ENCODE measurements around the gene NINL.
"Not testable (repeated sequence)": the region's sequence is repeated elsewhere in the genome, so short reads cannot be mapped to it uniquely, and the experiment has no call there.

The NINL gene

DNA sequence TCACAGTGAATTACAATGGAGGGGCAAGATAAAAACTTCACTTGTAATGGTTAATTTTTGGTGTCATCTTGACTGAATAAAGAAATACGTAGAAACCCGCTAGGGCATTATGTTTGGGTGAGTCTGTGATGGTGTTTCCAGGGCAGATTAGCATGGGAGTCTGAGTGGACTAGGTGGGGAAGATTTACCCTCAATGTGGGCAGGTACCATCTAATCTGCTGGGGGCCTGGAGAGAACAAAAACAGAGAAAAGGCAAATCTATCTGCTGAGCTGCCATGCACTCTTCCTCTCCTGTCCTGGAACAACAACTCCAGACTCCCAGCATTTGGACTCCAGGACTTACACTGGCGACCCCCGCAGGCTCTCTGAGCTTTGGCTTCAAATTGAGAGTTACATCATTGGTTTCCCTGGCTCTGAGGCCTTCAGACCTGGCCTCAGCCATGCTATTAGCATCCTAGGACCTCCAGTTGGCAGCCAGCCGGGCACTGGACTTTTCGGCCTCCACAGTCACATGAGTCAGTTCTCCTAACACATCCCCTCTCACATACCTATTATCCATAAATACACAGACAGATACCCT, 19.7 kb downstream of the NINL start:
- Histone ChIP-seq H2BK15ac (ENCODE audit: low read length) (no peak overlapping the region), H4K8ac (ENCODE audit: low read depth, low read length) (no peak overlapping the region), H3K4ac (ENCODE audit: low read length) (no peak overlapping the region), H3K18ac (ENCODE audit: low read length) (no peak overlapping the region), H3K14ac (ENCODE audit: low read length) (no peak overlapping the region), H2BK12ac (ENCODE audit: low read length) (no peak overlapping the region), H3K4me2 (ENCODE audit: insufficient read depth, low read length, poor library complexity, severe bottlenecking) (no peak overlapping the region), H3K36me3 (replicated peaks in 1 of 2; ENCODE audit: control insufficient read depth in 2 of 2, insufficient read depth in 2 of 2, low read length in 2 of 2) (peaks cover 0 to 25% of the 10 kb centered on the region in 2 donors), H3K79me1 (ENCODE audit: low read depth, low read length) (peaks cover 6% of the 10 kb centered on the region), H2BK120ac (ENCODE audit: low read depth, low read length) (no peak overlapping the region), H3K4me1 (ENCODE audit: control insufficient read depth in 2 of 2, insufficient read depth in 1 of 2, low read depth in 1 of 2, low read length in 2 of 2) (no peaks in the 10 kb centered on the region), H3K9ac (ENCODE audit: low read depth, low read length, poor library complexity) (no peak overlapping the region), H3K23ac (ENCODE audit: low read depth, low read length, poor library complexity) (no peak overlapping the region), H3K9me3 (replicated peaks in 1 of 2; ENCODE audit: control insufficient read depth in 2 of 2, insufficient read depth in 1 of 2, low read depth in 1 of 2, low read length in 2 of 2) (peaks cover 2 to 21% of the 10 kb centered on the region in 2 donors), H3K27ac (replicated peaks; ENCODE audit: low read length) (no peak overlapping the region), H2AFZ (ENCODE audit: low read length) (no peak overlapping the region), H3K4me3 (ENCODE audit: low read length in 2 of 2) (no peak overlapping the region), H2AK5ac (ENCODE audit: low read depth, low read length) (no peak overlapping the region), H3K27me3 (ENCODE audit: control insufficient read depth in 3 of 3, insufficient read depth in 3 of 3, low read depth in 1 of 3, low read length in 3 of 3) (no peaks in the 10 kb centered on the region), H2BK5ac (ENCODE audit: low read length) (no peak overlapping the region), H4K91ac (ENCODE audit: low read depth, low read length, poor library complexity) (no peak overlapping the region)
- no peak for DNase-seq (ENCODE audit: low spot score)
- no CpG with 5 or more reads among the region's 6 CpGs for WGBS, 2 donors (ENCODE audit: extremely low coverage in 2 of 2, insufficient read length in 2 of 2, insufficient replicate concordance in 1 of 2)

DNA sequence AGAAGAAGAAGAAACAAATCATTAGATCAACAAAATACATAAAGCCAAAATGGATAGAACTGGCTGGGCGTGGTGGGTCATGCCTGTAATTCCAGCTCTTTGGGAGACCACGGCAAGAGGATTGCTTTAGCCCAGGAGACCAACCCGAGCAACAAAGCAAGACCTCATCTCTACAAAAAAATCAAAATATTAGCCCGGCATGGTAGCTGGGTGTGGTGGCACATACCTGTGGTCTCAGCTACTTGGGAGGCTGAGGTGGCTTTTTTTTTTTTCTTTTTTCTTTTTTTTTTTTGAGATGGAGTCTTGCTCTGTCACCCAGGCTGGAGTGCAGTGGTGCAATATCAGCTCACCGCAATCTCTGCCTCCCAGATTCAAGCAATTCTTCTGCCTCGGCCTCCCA, 21.5 kb downstream of the NINL start:
- Histone ChIP-seq H4K91ac (ENCODE audit: low read depth, low read length, poor library complexity) (no peak overlapping the region), H3K36me3 (replicated peaks in 1 of 2; ENCODE audit: control insufficient read depth in 2 of 2, insufficient read depth in 2 of 2, low read length in 2 of 2) (peaks cover 2 to 27% of the 10 kb centered on the region in 2 donors), H3K4me1 (ENCODE audit: control insufficient read depth in 2 of 2, insufficient read depth in 1 of 2, low read depth in 1 of 2, low read length in 2 of 2) (no peaks in the 10 kb centered on the region), H3K27ac (replicated peaks; ENCODE audit: low read length) (no peak overlapping the region), H3K4me3 (ENCODE audit: low read length in 2 of 2) (no peak overlapping the region), H2BK5ac (ENCODE audit: low read length) (no peak overlapping the region), H3K23ac (ENCODE audit: low read depth, low read length, poor library complexity) (no peak overlapping the region), H3K14ac (ENCODE audit: low read length) (no peak overlapping the region), H2AFZ (ENCODE audit: low read length) (no peak overlapping the region), H3K4me2 (ENCODE audit: insufficient read depth, low read length, poor library complexity, severe bottlenecking) (no peak overlapping the region), H2BK120ac (ENCODE audit: low read depth, low read length) (no peak overlapping the region), H4K8ac (ENCODE audit: low read depth, low read length) (no peak overlapping the region), H2BK12ac (ENCODE audit: low read length) (no peak overlapping the region), H3K27me3 (ENCODE audit: control insufficient read depth in 3 of 3, insufficient read depth in 3 of 3, low read depth in 1 of 3, low read length in 3 of 3) (no peaks in the 10 kb centered on the region), H3K79me1 (ENCODE audit: low read depth, low read length) (peaks cover 3% of the 10 kb centered on the region), H3K4ac (ENCODE audit: low read length) (no peak overlapping the region), H3K9me3 (replicated peaks in 1 of 2; ENCODE audit: control insufficient read depth in 2 of 2, insufficient read depth in 1 of 2, low read depth in 1 of 2, low read length in 2 of 2) (peaks cover 2 to 26% of the 10 kb centered on the region in 2 donors), H2BK15ac (ENCODE audit: low read length) (no peak overlapping the region), H3K18ac (ENCODE audit: low read length) (no peak overlapping the region), H2AK5ac (ENCODE audit: low read depth, low read length) (no peak overlapping the region), H3K9ac (ENCODE audit: low read depth, low read length, poor library complexity) (no peak overlapping the region)
- no peak for DNase-seq (ENCODE audit: low spot score)
- no CpG with 5 or more reads among the region's 6 CpGs for WGBS, 2 donors (ENCODE audit: extremely low coverage in 2 of 2, insufficient read length in 2 of 2, insufficient replicate concordance in 1 of 2)

DNA sequence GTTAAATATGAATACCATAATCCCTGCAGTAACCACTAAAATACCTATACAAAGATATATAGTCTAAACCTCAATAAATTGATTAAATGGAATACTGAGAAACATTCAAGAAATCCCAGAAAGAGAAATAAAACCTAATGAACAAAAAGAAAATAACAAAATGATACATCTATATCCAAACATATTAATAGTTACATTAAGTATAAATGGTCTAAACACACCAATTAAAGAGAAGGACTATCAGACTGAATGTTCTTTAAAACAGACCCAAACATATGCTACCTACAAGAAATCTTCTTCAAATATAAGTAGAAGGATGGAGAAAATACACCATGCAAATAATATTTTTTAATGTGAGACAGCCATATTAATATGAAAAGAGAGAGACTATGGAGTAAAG, 22.0 kb downstream of the NINL start:
- Histone ChIP-seq H3K18ac (ENCODE audit: low read length) (no peak overlapping the region), H2AFZ (ENCODE audit: low read length) (no peak overlapping the region), H3K14ac (ENCODE audit: low read length) (no peak overlapping the region), H2AK5ac (ENCODE audit: low read depth, low read length) (no peak overlapping the region), H2BK120ac (ENCODE audit: low read depth, low read length) (no peak overlapping the region), H3K36me3 (replicated peaks in 1 of 2; ENCODE audit: control insufficient read depth in 2 of 2, insufficient read depth in 2 of 2, low read length in 2 of 2) (peaks cover 2 to 27% of the 10 kb centered on the region in 2 donors), H3K4me3 (ENCODE audit: low read length in 2 of 2) (no peak overlapping the region), H3K23ac (ENCODE audit: low read depth, low read length, poor library complexity) (no peak overlapping the region), H3K4me1 (ENCODE audit: control insufficient read depth in 2 of 2, insufficient read depth in 1 of 2, low read depth in 1 of 2, low read length in 2 of 2) (no peaks in the 10 kb centered on the region), H3K4ac (ENCODE audit: low read length) (no peak overlapping the region), H3K9me3 (replicated peaks in 1 of 2; ENCODE audit: control insufficient read depth in 2 of 2, insufficient read depth in 1 of 2, low read depth in 1 of 2, low read length in 2 of 2) (peaks cover 2 to 22% of the 10 kb centered on the region in 2 donors), H4K8ac (ENCODE audit: low read depth, low read length) (no peak overlapping the region), H4K91ac (ENCODE audit: low read depth, low read length, poor library complexity) (no peak overlapping the region), H3K9ac (ENCODE audit: low read depth, low read length, poor library complexity) (no peak overlapping the region), H2BK12ac (ENCODE audit: low read length) (no peak overlapping the region), H3K4me2 (ENCODE audit: insufficient read depth, low read length, poor library complexity, severe bottlenecking) (no peak overlapping the region), H2BK15ac (ENCODE audit: low read length) (no peak overlapping the region), H3K27ac (replicated peaks; ENCODE audit: low read length) (no peak overlapping the region), H3K79me1 (ENCODE audit: low read depth, low read length) (peaks cover 3% of the 10 kb centered on the region), H2BK5ac (ENCODE audit: low read length) (no peak overlapping the region), H3K27me3 (ENCODE audit: control insufficient read depth in 3 of 3, insufficient read depth in 3 of 3, low read depth in 1 of 3, low read length in 3 of 3) (no peaks in the 10 kb centered on the region)
- DNase-seq (ENCODE audit: low spot score): no peak

DNA sequence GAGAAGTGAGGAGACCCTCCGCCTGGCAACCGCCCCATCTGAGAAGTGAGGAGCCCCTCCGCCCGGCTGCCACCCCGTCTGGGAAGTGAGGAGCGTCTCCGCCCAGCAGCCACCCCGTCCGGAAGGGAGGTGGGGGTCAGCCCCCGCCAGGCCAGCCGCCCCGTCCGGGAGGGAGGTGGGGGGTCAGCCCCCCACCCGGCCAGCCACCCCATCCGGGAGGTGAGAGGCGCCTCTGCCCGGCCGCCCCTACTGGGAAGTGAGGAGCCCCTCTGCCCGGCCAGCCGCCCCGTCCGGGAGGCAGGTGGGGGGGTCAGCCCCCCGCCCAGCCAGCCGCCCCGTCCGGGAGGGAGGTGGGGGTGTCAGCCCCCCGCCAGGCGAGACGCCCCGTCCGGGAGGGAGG, 23.6 kb downstream of the NINL start:
- not testable (repeated sequence) for H3K27ac ChIP-seq (replicated peaks; ENCODE audit: low read length); H3K4me1 ChIP-seq (ENCODE audit: control insufficient read depth in 2 of 2, insufficient read depth in 1 of 2, low read depth in 1 of 2, low read length in 2 of 2); H3K23ac ChIP-seq (ENCODE audit: low read depth, low read length, poor library complexity); H4K8ac ChIP-seq (ENCODE audit: low read depth, low read length); H2BK120ac ChIP-seq (ENCODE audit: low read depth, low read length); H3K4me3 ChIP-seq (ENCODE audit: low read length in 2 of 2); H2BK15ac ChIP-seq (ENCODE audit: low read length); H2AK5ac ChIP-seq (ENCODE audit: low read depth, low read length); H3K18ac ChIP-seq (ENCODE audit: low read length); H3K27me3 ChIP-seq (ENCODE audit: control insufficient read depth in 3 of 3, insufficient read depth in 3 of 3, low read depth in 1 of 3, low read length in 3 of 3); H3K9ac ChIP-seq (ENCODE audit: low read depth, low read length, poor library complexity); H2BK12ac ChIP-seq (ENCODE audit: low read length); H3K4me2 ChIP-seq (ENCODE audit: insufficient read depth, low read length, poor library complexity, severe bottlenecking); H2BK5ac ChIP-seq (ENCODE audit: low read length); H3K79me1 ChIP-seq (ENCODE audit: low read depth, low read length); H2AFZ ChIP-seq (ENCODE audit: low read length); H3K14ac ChIP-seq (ENCODE audit: low read length); H4K91ac ChIP-seq (ENCODE audit: low read depth, low read length, poor library complexity); DNase-seq (ENCODE audit: low spot score); H3K4ac ChIP-seq (ENCODE audit: low read length)
- no CpG with 5 or more reads among the region's 31 CpGs for WGBS, 2 donors (ENCODE audit: extremely low coverage in 2 of 2, insufficient read length in 2 of 2, insufficient replicate concordance in 1 of 2)
- Histone ChIP-seq H3K36me3 (replicated peaks in 1 of 2; ENCODE audit: control insufficient read depth in 2 of 2, insufficient read depth in 2 of 2, low read length in 2 of 2) (peaks cover 2 to 32% of the 10 kb centered on the region in 2 donors), H3K9me3 (replicated peaks in 1 of 2; ENCODE audit: control insufficient read depth in 2 of 2, insufficient read depth in 1 of 2, low read depth in 1 of 2, low read length in 2 of 2) (peaks cover 2 to 21% of the 10 kb centered on the region in 2 donors)

Data from neuronal stem cell (in vitro differentiated cells).